ENCODE measurements around the gene ARMC9. TPM values are rescaled to one million over a fixed set of nuclear protein-coding genes. Genes with fewer than 3 reads are reported as not detected.
"Not testable (repeated sequence)": the region's sequence is repeated elsewhere in the genome, so short reads cannot be mapped to it uniquely, and the experiment has no call there.

The ARMC9 gene
- total RNA-seq, 1 donor from 2014 or later: 35.2 TPM

DNA sequence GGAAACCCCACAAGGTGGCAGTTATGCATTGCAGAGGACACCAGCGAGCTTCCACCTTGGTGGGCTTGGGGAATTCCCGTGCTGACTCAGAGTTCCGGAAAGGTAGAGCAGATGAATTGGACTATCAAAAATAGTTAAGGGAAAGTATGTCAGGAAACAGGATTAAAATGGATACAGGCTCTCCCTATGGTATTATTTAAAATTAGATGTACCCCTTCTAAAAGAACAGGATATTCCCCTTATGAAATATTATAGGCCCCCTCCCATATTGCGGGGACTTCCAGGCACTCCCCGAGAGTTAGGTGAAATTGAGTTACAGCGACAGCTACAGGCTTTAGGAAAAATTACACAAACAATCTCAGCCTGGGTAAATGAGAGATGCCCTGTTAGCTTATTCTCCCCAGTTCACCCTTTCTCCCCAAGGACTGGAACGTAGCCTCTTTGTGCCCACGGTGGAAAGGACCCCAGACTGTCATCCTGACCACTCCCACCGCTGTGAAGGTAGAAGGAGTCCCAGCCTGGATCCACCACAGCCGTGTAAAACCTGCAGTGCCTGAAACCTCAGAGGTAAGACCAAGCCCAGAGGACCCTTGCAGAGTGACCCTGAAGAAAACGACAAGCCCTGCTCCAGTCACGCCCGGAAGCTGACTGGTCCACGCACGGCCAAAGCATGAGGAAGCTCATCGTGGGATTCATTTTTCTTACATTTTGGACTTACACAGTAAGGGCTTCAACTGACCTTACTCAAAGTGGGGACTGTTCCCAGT lies 207.4 kb downstream of the ARMC9 start:
- TF ChIP-seq, protein P1, sequence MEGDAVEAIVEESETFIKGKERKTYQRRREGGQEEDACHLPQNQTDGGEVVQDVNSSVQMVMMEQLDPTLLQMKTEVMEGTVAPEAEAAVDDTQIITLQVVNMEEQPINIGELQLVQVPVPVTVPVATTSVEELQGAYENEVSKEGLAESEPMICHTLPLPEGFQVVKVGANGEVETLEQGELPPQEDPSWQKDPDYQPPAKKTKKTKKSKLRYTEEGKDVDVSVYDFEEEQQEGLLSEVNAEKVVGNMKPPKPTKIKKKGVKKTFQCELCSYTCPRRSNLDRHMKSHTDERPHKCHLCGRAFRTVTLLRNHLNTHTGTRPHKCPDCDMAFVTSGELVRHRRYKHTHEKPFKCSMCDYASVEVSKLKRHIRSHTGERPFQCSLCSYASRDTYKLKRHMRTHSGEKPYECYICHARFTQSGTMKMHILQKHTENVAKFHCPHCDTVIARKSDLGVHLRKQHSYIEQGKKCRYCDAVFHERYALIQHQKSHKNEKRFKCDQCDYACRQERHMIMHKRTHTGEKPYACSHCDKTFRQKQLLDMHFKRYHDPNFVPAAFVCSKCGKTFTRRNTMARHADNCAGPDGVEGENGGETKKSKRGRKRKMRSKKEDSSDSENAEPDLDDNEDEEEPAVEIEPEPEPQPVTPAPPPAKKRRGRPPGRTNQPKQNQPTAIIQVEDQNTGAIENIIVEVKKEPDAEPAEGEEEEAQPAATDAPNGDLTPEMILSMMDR (conservative IDR thresholded peaks at IDR 0.05): peak; percentile 72
- peaks cover 15% of the 10 kb centered on the region for H3K4me1 Mint-ChIP-seq (ENCODE audit: unreplicated experiment)
- H3K27ac Mint-ChIP-seq; H3K36me3 Mint-ChIP-seq; H3K27me3 Mint-ChIP-seq; DNase-seq (ENCODE audit: extremely low spot score, unreplicated experiment); H3K4me3 Mint-ChIP-seq; H3K9me3 Mint-ChIP-seq: not testable (repeated sequence)

DNA sequence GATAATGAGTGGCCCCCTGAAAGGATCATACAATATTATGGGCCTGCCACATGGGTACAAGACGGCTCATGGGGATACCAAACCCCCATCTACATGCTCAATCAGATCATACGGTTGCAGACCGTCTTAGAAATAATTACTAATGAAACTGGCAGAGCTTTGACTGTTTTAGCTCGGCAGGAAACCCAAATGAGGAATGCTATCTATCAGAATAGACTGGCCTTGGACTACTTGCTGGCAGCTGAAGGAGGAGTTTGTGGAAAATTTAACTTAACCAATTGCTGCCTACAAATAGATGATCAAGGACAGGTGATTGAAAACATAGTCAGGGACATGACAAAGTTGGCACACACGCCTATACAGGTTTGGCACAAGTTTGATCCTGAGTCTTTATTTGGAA lies 209.3 kb downstream of the ARMC9 start:
- not testable (repeated sequence) for H3K36me3 Mint-ChIP-seq; H3K27me3 Mint-ChIP-seq; H3K27ac Mint-ChIP-seq; DNase-seq (ENCODE audit: extremely low spot score, unreplicated experiment); H3K4me3 Mint-ChIP-seq; H3K9me3 Mint-ChIP-seq
- peaks cover 25% of the 10 kb centered on the region for H3K4me1 Mint-ChIP-seq (ENCODE audit: unreplicated experiment)

DNA sequence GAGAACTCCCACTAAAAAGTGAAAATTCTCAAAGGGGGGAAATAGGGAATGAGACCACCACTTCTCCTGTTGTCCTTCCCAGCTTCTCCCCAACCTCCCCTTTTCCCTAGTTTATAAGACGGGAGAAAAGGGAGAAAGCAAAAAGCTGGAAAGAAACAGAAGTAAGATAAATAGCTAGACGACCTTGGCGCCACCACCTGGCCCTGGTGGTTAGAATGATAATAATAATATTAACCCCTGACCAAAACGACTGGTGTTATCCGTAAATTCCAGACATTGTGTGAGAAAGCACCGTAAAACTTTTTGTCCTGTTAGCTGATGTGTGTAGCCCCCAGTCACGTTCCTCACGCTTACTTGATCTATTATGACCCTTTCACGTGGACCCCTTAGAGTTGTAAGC lies 209.9 kb downstream of the ARMC9 start:
- peaks cover 24% of the 10 kb centered on the region for H3K4me1 Mint-ChIP-seq (ENCODE audit: unreplicated experiment)
- H3K36me3 Mint-ChIP-seq; H3K4me3 Mint-ChIP-seq; H3K27me3 Mint-ChIP-seq; H3K27ac Mint-ChIP-seq; DNase-seq (ENCODE audit: extremely low spot score, unreplicated experiment); H3K9me3 Mint-ChIP-seq: not testable (repeated sequence)

DNA sequence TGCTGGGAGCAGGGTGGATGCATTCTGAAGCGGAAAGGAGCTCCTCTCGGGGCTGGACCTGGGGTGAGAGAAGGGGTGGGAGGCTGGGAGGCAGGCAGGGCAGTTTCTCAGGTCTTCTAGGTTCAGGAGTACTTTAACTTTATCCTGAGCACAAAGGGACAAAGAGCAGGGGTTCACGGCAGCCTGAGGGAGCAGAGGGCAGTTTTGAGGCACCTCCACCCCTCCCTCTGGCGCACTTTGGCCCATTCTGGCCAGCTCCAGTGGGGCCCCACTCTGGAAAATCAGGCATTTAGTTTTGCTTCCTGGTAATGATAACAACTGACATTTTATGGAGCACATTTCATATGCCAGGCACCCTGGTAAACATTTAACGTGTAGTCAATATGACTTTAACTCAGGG lies 211.3 kb downstream of the ARMC9 start:
- Mint-ChIP-seq H3K4me1 (ENCODE audit: unreplicated experiment) (peaks cover 25% of the 10 kb centered on the region), H3K36me3 (no peaks in the 10 kb centered on the region), H3K27ac (no peak overlapping the region), H3K27me3 (peaks cover 12% of the 10 kb centered on the region), H3K4me3 (no peak overlapping the region), H3K9me3 (no peaks in the 10 kb centered on the region)
- no peak for DNase-seq (ENCODE audit: extremely low spot score, unreplicated experiment)
- TF ChIP-seq, protein P1 (conservative IDR thresholded peaks at IDR 0.05): no peak

DNA sequence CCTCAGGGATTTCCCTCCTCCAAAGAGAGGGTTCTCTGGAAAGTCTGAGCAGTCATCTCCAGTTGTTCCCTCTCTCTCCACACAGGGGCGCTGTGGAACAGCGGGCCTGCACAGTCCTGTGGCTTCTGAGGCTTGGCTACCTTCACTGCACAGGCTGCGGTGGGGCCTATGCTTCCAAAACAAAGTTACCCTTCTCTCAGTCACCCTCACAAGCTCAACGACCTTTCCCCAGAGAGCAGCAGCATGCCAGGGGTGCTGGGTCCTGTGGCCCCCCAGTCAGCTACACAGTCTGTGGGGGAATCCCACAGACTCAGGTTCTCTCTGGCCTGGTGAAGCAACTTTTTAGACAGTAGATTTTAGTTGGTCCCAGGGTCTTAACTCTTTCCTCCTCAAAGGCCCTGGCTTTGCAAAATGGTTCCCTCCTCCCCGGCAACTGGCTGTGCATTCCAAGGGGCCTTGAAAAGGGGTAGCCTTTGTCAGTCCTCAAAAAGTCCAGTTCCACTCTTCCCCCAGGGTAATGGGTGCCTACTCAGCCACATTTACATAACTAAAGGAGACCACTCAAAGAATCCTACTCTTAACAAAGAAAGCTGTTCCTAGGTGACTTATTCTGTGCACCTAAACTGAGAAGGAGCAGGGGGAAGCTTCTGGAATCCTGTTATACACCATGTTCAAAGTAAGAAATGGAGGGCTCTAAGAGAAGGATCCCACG lies 212.0 kb downstream of the ARMC9 start:
- Mint-ChIP-seq H3K27me3 (peaks cover 12% of the 10 kb centered on the region), H3K27ac (peak overlapping the region; percentile 34), H3K4me1 (ENCODE audit: unreplicated experiment) (peaks cover 20% of the 10 kb centered on the region), H3K9me3 (no peaks in the 10 kb centered on the region), H3K36me3 (no peaks in the 10 kb centered on the region), H3K4me3 (no peak overlapping the region)
- TF ChIP-seq, protein P1 (conservative IDR thresholded peaks at IDR 0.05): peak; percentile 72
- DNase-seq (ENCODE audit: extremely low spot score, unreplicated experiment): no peak

DNA sequence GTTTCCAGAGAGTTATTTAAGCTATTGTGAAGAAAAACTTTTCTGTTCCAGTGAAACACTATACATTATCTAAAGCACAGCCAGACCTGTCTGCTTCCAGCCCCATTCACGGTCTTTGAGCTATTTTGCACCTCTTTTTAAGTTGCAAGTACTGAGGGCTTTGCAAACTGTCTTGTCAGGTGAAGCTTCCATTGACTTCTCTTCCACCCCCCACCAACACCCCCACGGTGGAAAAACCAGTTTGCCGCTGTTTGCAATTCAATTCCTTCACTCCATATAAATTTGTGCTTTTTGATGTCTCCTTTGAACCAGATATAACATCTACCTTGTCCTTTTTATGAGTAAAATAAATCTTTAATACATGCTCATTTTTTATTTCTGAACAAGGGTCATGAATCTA lies 212.8 kb downstream of the ARMC9 start:
- peaks cover 14% of the 10 kb centered on the region for H3K4me1 Mint-ChIP-seq (ENCODE audit: unreplicated experiment)
- no peaks in the 10 kb centered on the region for H3K36me3 Mint-ChIP-seq
- TF ChIP-seq, protein P1 (conservative IDR thresholded peaks at IDR 0.05): no peak
- no peaks in the 10 kb centered on the region for H3K9me3 Mint-ChIP-seq
- H3K27me3 Mint-ChIP-seq: peaks cover 12% of the 10 kb centered on the region
- H3K4me3 Mint-ChIP-seq: peak overlapping the region; percentile 87
- peak overlapping the region; percentile 85 for H3K27ac Mint-ChIP-seq
- no peak for DNase-seq (ENCODE audit: extremely low spot score, unreplicated experiment)
